Ishikawa (cell line): ENCODE data around the gene KCNF1.

Experiments
- CEBPB ChIP-seq: IDR thresholded peaks from 2 replicates; pipeline ENCODE4 v1.6.1; 2012
- CREB1 ChIP-seq: IDR thresholded peaks from 2 replicates; pipeline ENCODE4 v1.6.1; 2012; ENCODE audit warnings: low read depth
- EGR1 ChIP-seq: IDR thresholded peaks from 2 replicates; pipeline ENCODE4 v1.6.1; 2012
- EP300 ChIP-seq: IDR thresholded peaks from 2 replicates; pipeline ENCODE4 v1.6.1; 2012; ENCODE audit warnings: borderline replicate concordance
- FOXM1 ChIP-seq: IDR thresholded peaks from 2 replicates; pipeline ENCODE4 v1.6.1; 2012; ENCODE audit warnings: low read depth, borderline replicate concordance
- MAX ChIP-seq: IDR thresholded peaks from 2 replicates; pipeline ENCODE4 v1.6.1; 2012
- NFIC ChIP-seq: IDR thresholded peaks from 2 replicates; pipeline ENCODE4 v1.6.1; 2012
- RAD21 ChIP-seq: IDR thresholded peaks from 2 replicates; pipeline ENCODE4 v1.6.1; 2012; ENCODE audit warnings: low read depth
- REST ChIP-seq: IDR thresholded peaks from 2 replicates; pipeline ENCODE4 v1.6.1; 2012; ENCODE audit warnings: low read depth, mild to moderate bottlenecking
- TAF1 ChIP-seq: IDR thresholded peaks from 2 replicates; pipeline ENCODE4 v1.6.1; 2012; ENCODE audit warnings: low read depth, mild to moderate bottlenecking
- TCF12 ChIP-seq: IDR thresholded peaks from 2 replicates; pipeline ENCODE4 v1.6.1; 2012; ENCODE audit warnings: low read depth
- USF1 ChIP-seq: IDR thresholded peaks from 2 replicates; pipeline ENCODE4 v1.6.1; 2012

GRCh38 chr2:10891848-10892247, 19.9 kb upstream of the KCNF1 start:
- TF ChIP-seq EP300: no peak
- no peak for TF ChIP-seq RAD21
- no peak for TF ChIP-seq TAF1
- TF ChIP-seq TCF12: no peak
- TF ChIP-seq MAX: no peak
- no peak for TF ChIP-seq FOXM1
- TF ChIP-seq CEBPB: no peak
- TF ChIP-seq NFIC: no peak
- TF ChIP-seq CREB1: no peak
- no peak for TF ChIP-seq REST
- no peak for TF ChIP-seq USF1
- no peak for TF ChIP-seq EGR1
